ENCODE results near the gene SPHK1.

- TF ChIP-seq CTCF (IDR thresholded peaks at IDR 0.05): no peak
- TF ChIP-seq POLR2A (IDR thresholded peaks at IDR 0.05): no peak
Observed at GRCh38 chr17:76415786-76416185, 31.4 kb downstream of the SPHK1 start.
